Suprapubic skin (tissue), 4 donors: ENCODE results near the gene MTMR3. TPM values are rescaled to one million over a fixed set of nuclear protein-coding genes. Genes with fewer than 3 reads are reported as not detected.

Experiments used
- DNase-seq, 2 donors: peaks; one replicate each; pipeline ENCODE4 v3.0.0-alpha.2; 2019; ENCODE audit warnings: low spot score in 2 of 2
- H3K27ac ChIP-seq: fragments of 200-600 bp; sonication (generic); one replicate; pipeline ENCODE4 v1.5.1; 2019
- H3K27me3 ChIP-seq: fragments of 200-600 bp; sonication (generic); one replicate; pipeline ENCODE4 v1.5.1; 2019
- H3K36me3 ChIP-seq: fragments of 200-600 bp; sonication (generic); one replicate; pipeline ENCODE4 v1.5.1; 2019
- H3K4me1 ChIP-seq: fragments of 200-600 bp; sonication (generic); one replicate; pipeline ENCODE4 v1.5.1; 2019
- H3K4me3 ChIP-seq: fragments of 200-600 bp; sonication (generic); one replicate; pipeline ENCODE4 v1.5.1; 2019; ENCODE audit warnings: mild to moderate bottlenecking
- H3K9me3 ChIP-seq: fragments of 200-600 bp; sonication (generic); one replicate; pipeline ENCODE4 v1.5.1; 2019
- EP300 ChIP-seq: sonication (generic); formaldehyde crosslinking; IDR thresholded peaks from one replicate; pipeline ENCODE4 v1.6.1; 2017; ENCODE audit warnings: antibody characterized with exemption
- POLR2A ChIP-seq, 2 donors: fragments of 450-650 bp; IDR thresholded peaks; one replicate each; pipeline ENCODE4 v1.6.1; 2017; ENCODE audit warnings: antibody characterized with exemption in 2 of 2, mild to moderate bottlenecking in 2 of 2, moderate library complexity in 2 of 2
- POLR2AphosphoS5 ChIP-seq, 3 donors: sonication (generic); formaldehyde crosslinking; IDR thresholded peaks; one replicate each; pipeline ENCODE4 v1.6.1; 2017; ENCODE audit warnings: antibody characterized with exemption in 3 of 3
- WGBS: methylation state at CpG from one replicate; pipeline ENCODE4 v1.1.5; 2018; 5-methylcytosine and 5-hydroxymethylcytosine counted together
- total RNA-seq, 4 donors: library from RNA; depleted of rRNA; stranded (reverse); fragments of >200 nt; gene quantifications; one replicate each; pipeline ENCODE4 v1.1.0, GENCODE V29; 2016
- TF ChIP-seq, protein P1 (sequence below), 2 donors: fragments of 200-600 bp in 1 of 2; fragments of 450-650 bp in 1 of 2; sonication (generic) in 1 of 2; IDR thresholded peaks; one replicate each; pipeline ENCODE4 v1.5.1; 2016 to 2019; ENCODE audit warnings: antibody characterized with exemption in 2 of 2, mild to moderate bottlenecking in 1 of 2, moderate library complexity in 1 of 2

The MTMR3 gene
- total RNA-seq, 4 donors from 2014 or later, result 57.8 to 136 (median 66.0) TPM

DNA sequence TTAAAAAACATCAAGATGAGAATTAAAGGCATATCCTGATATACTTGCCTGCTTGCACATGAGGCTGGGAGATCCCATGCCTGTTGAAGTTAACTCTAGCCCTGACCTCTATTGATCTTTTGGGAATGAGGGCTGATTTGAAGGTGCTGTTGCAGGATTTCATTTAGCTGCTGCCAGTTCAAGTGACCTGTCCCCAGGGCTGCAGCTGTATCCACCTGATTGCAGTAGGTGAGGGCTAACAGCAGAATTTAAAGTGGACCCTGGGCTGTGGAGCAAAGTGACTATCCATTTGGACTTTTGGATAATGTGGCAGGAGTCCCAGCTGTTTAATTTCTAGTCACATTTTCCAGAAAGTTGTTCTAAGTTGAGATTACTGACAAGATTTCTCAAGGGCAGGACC, 146.5 kb downstream of the MTMR3 start:
- peak overlapping the region; percentile 30 for H3K27ac ChIP-seq
- TF ChIP-seq, protein P1, sequence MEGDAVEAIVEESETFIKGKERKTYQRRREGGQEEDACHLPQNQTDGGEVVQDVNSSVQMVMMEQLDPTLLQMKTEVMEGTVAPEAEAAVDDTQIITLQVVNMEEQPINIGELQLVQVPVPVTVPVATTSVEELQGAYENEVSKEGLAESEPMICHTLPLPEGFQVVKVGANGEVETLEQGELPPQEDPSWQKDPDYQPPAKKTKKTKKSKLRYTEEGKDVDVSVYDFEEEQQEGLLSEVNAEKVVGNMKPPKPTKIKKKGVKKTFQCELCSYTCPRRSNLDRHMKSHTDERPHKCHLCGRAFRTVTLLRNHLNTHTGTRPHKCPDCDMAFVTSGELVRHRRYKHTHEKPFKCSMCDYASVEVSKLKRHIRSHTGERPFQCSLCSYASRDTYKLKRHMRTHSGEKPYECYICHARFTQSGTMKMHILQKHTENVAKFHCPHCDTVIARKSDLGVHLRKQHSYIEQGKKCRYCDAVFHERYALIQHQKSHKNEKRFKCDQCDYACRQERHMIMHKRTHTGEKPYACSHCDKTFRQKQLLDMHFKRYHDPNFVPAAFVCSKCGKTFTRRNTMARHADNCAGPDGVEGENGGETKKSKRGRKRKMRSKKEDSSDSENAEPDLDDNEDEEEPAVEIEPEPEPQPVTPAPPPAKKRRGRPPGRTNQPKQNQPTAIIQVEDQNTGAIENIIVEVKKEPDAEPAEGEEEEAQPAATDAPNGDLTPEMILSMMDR (IDR thresholded peaks at IDR 0.05), result no peak
- TF ChIP-seq POLR2AphosphoS5 (IDR thresholded peaks at IDR 0.05) (no peak), EP300 (no peak), POLR2A (IDR thresholded peaks at IDR 0.05) (no peak)
- DNase-seq, result no peak
- peaks cover 39% of the 10 kb centered on the region for H3K36me3 ChIP-seq
- peaks cover 2% of the 10 kb centered on the region for H3K4me1 ChIP-seq
- H3K9me3 ChIP-seq, result no peaks in the 10 kb centered on the region
- no peak overlapping the region for H3K4me3 ChIP-seq
- no peaks in the 10 kb centered on the region for H3K27me3 ChIP-seq

DNA sequence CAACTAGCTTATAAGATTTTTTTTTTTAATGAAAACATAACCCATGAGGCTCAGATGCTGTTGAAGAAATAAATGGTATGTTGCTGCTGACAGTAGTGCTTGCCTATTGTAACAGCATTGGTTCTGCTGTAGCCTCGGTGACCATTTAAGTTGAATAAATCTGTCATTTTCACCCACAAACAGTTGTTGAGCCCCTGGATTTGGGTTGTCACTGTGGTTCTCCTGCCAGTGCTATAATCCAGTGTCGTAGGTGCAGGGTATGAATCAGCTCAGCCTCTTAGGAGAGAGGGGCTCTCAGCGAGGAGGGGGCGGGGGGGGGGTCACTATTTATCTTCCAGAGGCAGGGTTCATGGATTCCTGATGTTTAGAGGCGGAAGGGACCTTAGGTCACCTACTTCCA, 147.4 kb downstream of the MTMR3 start:
- Histone ChIP-seq H3K4me1 (peaks cover 2% of the 10 kb centered on the region), H3K27ac (no peak overlapping the region), H3K4me3 (no peak overlapping the region), H3K36me3 (peaks cover 31% of the 10 kb centered on the region), H3K27me3 (no peaks in the 10 kb centered on the region), H3K9me3 (no peaks in the 10 kb centered on the region)
- WGBS, result 95% methylated on average over 5 of the region's 5 CpGs
- TF ChIP-seq EP300 (no peak), POLR2AphosphoS5 (IDR thresholded peaks at IDR 0.05) (no peak), POLR2A (IDR thresholded peaks at IDR 0.05) (no peak)
- TF ChIP-seq, protein P1 (IDR thresholded peaks at IDR 0.05), result no peak
- DNase-seq, result no peak

DNA sequence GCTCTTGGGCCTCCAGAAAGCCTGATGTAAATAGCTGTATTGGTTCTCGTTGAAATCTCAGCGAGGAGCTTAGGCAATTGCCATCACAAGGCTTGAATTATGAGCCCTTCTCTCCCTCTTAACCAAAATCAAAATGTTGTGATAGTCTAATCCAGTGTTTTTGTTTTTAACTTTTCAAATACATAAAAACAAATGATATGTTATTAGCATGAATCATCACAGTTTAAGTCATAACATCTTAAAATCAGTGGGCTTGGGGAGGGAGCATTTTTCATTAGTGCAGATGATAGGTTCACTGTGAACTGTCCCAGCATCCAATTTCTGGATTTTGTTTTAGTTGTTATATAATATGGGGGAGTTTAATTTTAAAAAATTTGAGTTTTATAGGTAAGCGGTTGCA, 148.4 kb downstream of the MTMR3 start:
- Histone ChIP-seq H3K27me3 (no peaks in the 10 kb centered on the region), H3K4me1 (peaks cover 2% of the 10 kb centered on the region), H3K9me3 (no peaks in the 10 kb centered on the region), H3K27ac (no peak overlapping the region), H3K4me3 (no peak overlapping the region), H3K36me3 (peaks cover 21% of the 10 kb centered on the region)
- WGBS, result 95% methylated on average over 3 of the region's 3 CpGs
- TF ChIP-seq POLR2AphosphoS5 (IDR thresholded peaks at IDR 0.05), result no peak
- no peak for TF ChIP-seq POLR2A (IDR thresholded peaks at IDR 0.05)
- TF ChIP-seq, protein P1 (IDR thresholded peaks at IDR 0.05), result no peak
- DNase-seq, result no peak

DNA sequence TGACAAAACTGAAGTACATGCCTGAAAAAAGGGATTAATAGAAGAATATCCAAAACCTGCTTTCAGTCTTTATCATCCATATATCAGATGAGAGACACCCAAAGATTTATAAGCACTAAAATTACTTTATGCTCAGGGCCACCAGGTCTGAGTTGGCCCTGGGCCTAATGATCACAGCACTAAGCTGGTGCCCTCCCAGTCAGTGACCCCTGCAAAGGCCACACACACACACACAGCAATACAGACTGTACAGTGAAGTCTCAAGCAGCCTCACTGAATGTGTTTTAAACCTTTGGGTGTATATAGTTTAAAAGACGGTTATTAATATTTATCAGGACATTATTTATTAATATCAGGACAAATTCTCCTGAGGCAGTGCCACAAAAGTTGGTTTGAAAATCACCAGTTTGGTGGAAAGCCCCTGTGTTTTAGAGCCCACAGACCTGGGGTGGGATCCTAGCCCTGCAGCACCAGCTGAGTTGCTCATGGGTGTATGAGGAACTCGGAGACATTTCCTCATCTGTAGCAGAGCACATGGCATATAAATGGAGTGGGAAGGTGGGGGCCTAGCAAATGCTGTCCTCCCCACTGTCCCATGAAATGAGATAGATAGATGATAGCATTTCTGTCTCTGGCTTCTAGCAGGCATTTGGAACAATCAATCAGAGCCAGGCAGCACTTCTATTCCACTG, 148.9 kb downstream of the MTMR3 start:
- 87% methylated on average over 2 of the region's 2 CpGs for WGBS
- Histone ChIP-seq H3K4me3 (no peak overlapping the region), H3K4me1 (peaks cover 5% of the 10 kb centered on the region), H3K36me3 (peaks cover 15% of the 10 kb centered on the region), H3K9me3 (no peaks in the 10 kb centered on the region), H3K27ac (no peak overlapping the region), H3K27me3 (no peaks in the 10 kb centered on the region)
- DNase-seq, result no peak
- TF ChIP-seq POLR2AphosphoS5 (IDR thresholded peaks at IDR 0.05) (no peak), POLR2A (IDR thresholded peaks at IDR 0.05) (no peak), EP300 (no peak)
- TF ChIP-seq, protein P1 (IDR thresholded peaks at IDR 0.05), result no peak

DNA sequence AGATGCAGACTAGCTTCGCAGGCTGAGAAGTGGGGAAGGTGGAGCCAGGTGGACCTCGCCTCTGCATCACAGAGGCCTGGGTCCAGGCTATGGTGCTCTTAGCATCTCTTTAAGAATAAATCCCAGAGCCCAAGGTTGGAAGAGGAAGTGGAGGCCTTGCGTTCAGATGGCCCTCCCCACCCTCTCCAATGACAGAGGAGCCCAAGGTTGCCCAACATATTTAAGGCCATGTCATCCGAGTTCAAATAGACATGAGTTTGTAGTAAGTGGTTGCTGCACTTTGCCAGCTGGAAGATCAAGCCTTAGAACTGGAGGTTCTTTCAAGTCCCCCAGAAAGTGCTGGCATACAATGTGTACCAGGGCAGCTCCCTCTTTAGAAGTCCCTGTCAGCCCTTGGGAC, 150.2 kb downstream of the MTMR3 start:
- H3K9me3 ChIP-seq, result no peaks in the 10 kb centered on the region
- peaks cover 5% of the 10 kb centered on the region for H3K4me1 ChIP-seq
- no peak overlapping the region for H3K27ac ChIP-seq
- H3K27me3 ChIP-seq, result no peaks in the 10 kb centered on the region
- DNase-seq, result no peak
- H3K36me3 ChIP-seq, result peaks cover 6% of the 10 kb centered on the region
- TF ChIP-seq, protein P1 (IDR thresholded peaks at IDR 0.05), result no peak
- TF ChIP-seq POLR2AphosphoS5 (IDR thresholded peaks at IDR 0.05) (no peak), EP300 (no peak), POLR2A (IDR thresholded peaks at IDR 0.05) (no peak)
- WGBS, result 82% methylated on average over 4 of the region's 4 CpGs
- no peak overlapping the region for H3K4me3 ChIP-seq
